ENCODE data around the gene EGLN1.

- TF ChIP-seq, protein P1, sequence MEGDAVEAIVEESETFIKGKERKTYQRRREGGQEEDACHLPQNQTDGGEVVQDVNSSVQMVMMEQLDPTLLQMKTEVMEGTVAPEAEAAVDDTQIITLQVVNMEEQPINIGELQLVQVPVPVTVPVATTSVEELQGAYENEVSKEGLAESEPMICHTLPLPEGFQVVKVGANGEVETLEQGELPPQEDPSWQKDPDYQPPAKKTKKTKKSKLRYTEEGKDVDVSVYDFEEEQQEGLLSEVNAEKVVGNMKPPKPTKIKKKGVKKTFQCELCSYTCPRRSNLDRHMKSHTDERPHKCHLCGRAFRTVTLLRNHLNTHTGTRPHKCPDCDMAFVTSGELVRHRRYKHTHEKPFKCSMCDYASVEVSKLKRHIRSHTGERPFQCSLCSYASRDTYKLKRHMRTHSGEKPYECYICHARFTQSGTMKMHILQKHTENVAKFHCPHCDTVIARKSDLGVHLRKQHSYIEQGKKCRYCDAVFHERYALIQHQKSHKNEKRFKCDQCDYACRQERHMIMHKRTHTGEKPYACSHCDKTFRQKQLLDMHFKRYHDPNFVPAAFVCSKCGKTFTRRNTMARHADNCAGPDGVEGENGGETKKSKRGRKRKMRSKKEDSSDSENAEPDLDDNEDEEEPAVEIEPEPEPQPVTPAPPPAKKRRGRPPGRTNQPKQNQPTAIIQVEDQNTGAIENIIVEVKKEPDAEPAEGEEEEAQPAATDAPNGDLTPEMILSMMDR (conservative IDR thresholded peaks at IDR 0.05; ENCODE audit: low read depth in 2 of 2) = no peak
- no peak for TF ChIP-seq EZH2 (IDR thresholded peaks at IDR 0.05; ENCODE audit: low read depth, unreplicated experiment)
- TF ChIP-seq POLR2AphosphoS5 (IDR thresholded peaks at IDR 0.05; ENCODE audit: low read depth) = no peak
- TF ChIP-seq JUNB (IDR thresholded peaks at IDR 0.05; ENCODE audit: unreplicated experiment) = no peak
- TF ChIP-seq NANOG (IDR thresholded peaks at IDR 0.05; ENCODE audit: borderline replicate concordance) = no peak
- no peak for TF ChIP-seq EZH2phosphoT487 (IDR thresholded peaks at IDR 0.05; ENCODE audit: unreplicated experiment)
Observed at GRCh38 chr1:231393668-231394067, 28.4 kb downstream of the EGLN1 start.
